HG02763 (cell line): ENCODE data around the gene ENO3.
A peak's percentile ranks its signal among the peaks of the same experiment; 100 is the strongest.

Experiments
- ATAC-seq: cut with Tn5 transposase; IDR thresholded peaks from one replicate; pipeline ENCODE4 v1.9.1; 2021; ENCODE audit warnings: mild to moderate bottlenecking, moderate library complexity; ENCODE audit not compliant: unreplicated experiment

The ENO3 gene

GRCh38 chr17:4936436-4936835, 14.5 kb upstream of the ENO3 start:
- no peak for ATAC-seq

GRCh38 chr17:4937553-4937952, 13.4 kb upstream of the ENO3 start:
- no peak for ATAC-seq

GRCh38 chr17:4938069-4938491, 12.8 kb upstream of the ENO3 start:
- ATAC-seq: no peak

- ATAC-seq: no peak
These were observed 12.0 kb upstream of the ENO3 start for GRCh38 chr17:4938688-4939545.

GRCh38 chr17:4939546-4939795, 11.4 kb upstream of the ENO3 start:
- ATAC-seq: peak; percentile 3

GRCh38 chr17:4939796-4940554, 10.9 kb upstream of the ENO3 start, which contains the start of the genes RNF167 and SLC25A11:
RNF167 (plus strand) TSS chr17:4940268; CDS start chr17:4940910, 642 bp downstream.
SLC25A11 (minus strand) TSS chr17:4940046; CDS start chr17:4939910, 136 bp downstream.
- peak; percentile 85 for ATAC-seq

- no peak for ATAC-seq
These were observed 10.2 kb upstream of the ENO3 start for GRCh38 chr17:4940555-4941318.

GRCh38 chr17:4941319-4941610, 9.7 kb upstream of the ENO3 start:
- ATAC-seq: no peak

GRCh38 chr17:4942760-4943508, 8.0 kb upstream of the ENO3 start:
- ATAC-seq: no peak

- ATAC-seq: no peak
These were observed 6.8 kb upstream of the ENO3 start for GRCh38 chr17:4944163-4944553.

- ATAC-seq: no peak
These were observed 6.3 kb upstream of the ENO3 start for GRCh38 chr17:4944554-4945175.

GRCh38 chr17:4945176-4945943, 5.6 kb upstream of the ENO3 start:
- no peak for ATAC-seq

- ATAC-seq: no peak
These were observed 5.0 kb upstream of the ENO3 start for GRCh38 chr17:4945944-4946280.

- no peak for ATAC-seq
These were observed 4.5 kb upstream of the ENO3 start for GRCh38 chr17:4946312-4946976.

GRCh38 chr17:4947010-4947410, 3.9 kb upstream of the ENO3 start:
- no peak for ATAC-seq

GRCh38 chr17:4947411-4948165, 3.3 kb upstream of the ENO3 start:
- ATAC-seq: peak; percentile 13

- ATAC-seq: peak; percentile 21
These were observed 2.6 kb upstream of the ENO3 start, which contains the start of gene PFN1 for GRCh38 chr17:4948166-4948930. PFN1 (minus strand) TSS chr17:4948530; CDS start chr17:4948394, 136 bp downstream.

- ATAC-seq: peak; percentile 37
These were observed 2.0 kb upstream of the ENO3 start for GRCh38 chr17:4948931-4949320.
